ENCODE results near the gene PARD3B.

Gene PARD3B

GRCh38 chr2:205187731-205188130 is 642.5 kb downstream of the PARD3B start:
- TF ChIP-seq GATA2 (IDR thresholded peaks at IDR 0.05; ENCODE audit: low read depth, low read length) (no peak), GATA3 (IDR thresholded peaks at IDR 0.05; ENCODE audit: low read depth, low read length) (no peak)

- TF ChIP-seq GATA2 (IDR thresholded peaks at IDR 0.05; ENCODE audit: low read depth, low read length) (no peak), GATA3 (IDR thresholded peaks at IDR 0.05; ENCODE audit: low read depth, low read length) (no peak)
Measured at GRCh38 chr2:205188239-205189138, 643.2 kb downstream of the PARD3B start.

GRCh38 chr2:205189301-205189700 is 644.0 kb downstream of the PARD3B start:
- TF ChIP-seq GATA2 (IDR thresholded peaks at IDR 0.05; ENCODE audit: low read depth, low read length) (no peak), GATA3 (IDR thresholded peaks at IDR 0.05; ENCODE audit: low read depth, low read length) (no peak)

DNA sequence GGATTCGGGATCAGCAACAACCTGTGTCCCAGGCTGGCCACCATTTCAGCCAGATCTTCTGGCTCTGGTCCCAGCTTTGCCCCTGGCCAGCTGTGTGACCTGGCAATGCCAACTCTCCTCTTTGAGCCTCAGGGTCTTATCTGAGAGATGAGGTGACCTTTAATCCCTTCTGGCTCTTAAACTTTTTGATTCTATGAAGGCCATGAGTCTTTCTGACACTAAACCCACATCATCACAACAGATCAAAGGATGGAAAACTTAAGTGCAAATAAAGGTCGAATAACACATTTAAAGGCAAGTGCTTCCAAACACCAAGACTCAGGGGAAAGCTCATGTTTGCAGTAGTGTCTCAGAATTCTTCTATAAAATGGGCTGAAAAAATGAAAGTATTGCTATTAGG is 645.3 kb downstream of the PARD3B start:
- TF ChIP-seq GATA3 (IDR thresholded peaks at IDR 0.05; ENCODE audit: low read depth, low read length) (no peak), GATA2 (IDR thresholded peaks at IDR 0.05; ENCODE audit: low read depth, low read length) (no peak)

GRCh38 chr2:205193125-205193835 is 648.0 kb downstream of the PARD3B start:
- TF ChIP-seq GATA3 (IDR thresholded peaks at IDR 0.05; ENCODE audit: low read depth, low read length) (no peak), GATA2 (IDR thresholded peaks at IDR 0.05; ENCODE audit: low read depth, low read length) (no peak)

DNA sequence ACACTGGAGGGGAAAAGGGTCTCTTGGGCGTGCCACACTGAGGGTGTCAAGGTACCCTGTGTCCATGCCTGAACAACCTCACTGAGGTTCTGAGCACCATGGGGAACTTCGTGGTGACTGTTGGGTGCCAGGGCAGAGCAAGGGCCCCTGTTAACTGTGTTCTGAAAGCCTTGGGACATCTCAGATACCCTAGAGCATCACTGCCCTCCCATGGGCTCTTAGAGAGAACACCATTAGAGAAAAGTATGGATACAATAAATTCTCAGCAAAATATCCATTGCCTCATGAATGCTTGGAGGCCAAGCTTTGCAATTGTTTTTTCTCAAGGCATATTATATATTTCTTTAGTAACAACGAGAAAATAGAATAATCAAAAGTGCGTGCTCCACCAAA is 648.6 kb downstream of the PARD3B start:
- TF ChIP-seq GATA3 (IDR thresholded peaks at IDR 0.05; ENCODE audit: low read depth, low read length) (no peak), GATA2 (IDR thresholded peaks at IDR 0.05; ENCODE audit: low read depth, low read length) (no peak)

GRCh38 chr2:205197468-205198139 is 652.3 kb downstream of the PARD3B start:
- TF ChIP-seq GATA2 (IDR thresholded peaks at IDR 0.05; ENCODE audit: low read depth, low read length) (no peak), GATA3 (IDR thresholded peaks at IDR 0.05; ENCODE audit: low read depth, low read length) (no peak)

- no peak for TF ChIP-seq GATA3 (IDR thresholded peaks at IDR 0.05; ENCODE audit: low read depth, low read length)
- no peak for TF ChIP-seq GATA2 (IDR thresholded peaks at IDR 0.05; ENCODE audit: low read depth, low read length)
Measured at GRCh38 chr2:205198140-205198525, 652.9 kb downstream of the PARD3B start.

- TF ChIP-seq GATA3 (IDR thresholded peaks at IDR 0.05; ENCODE audit: low read depth, low read length): no peak
- no peak for TF ChIP-seq GATA2 (IDR thresholded peaks at IDR 0.05; ENCODE audit: low read depth, low read length)
Measured at GRCh38 chr2:205199165-205199850, 654.0 kb downstream of the PARD3B start.

DNA sequence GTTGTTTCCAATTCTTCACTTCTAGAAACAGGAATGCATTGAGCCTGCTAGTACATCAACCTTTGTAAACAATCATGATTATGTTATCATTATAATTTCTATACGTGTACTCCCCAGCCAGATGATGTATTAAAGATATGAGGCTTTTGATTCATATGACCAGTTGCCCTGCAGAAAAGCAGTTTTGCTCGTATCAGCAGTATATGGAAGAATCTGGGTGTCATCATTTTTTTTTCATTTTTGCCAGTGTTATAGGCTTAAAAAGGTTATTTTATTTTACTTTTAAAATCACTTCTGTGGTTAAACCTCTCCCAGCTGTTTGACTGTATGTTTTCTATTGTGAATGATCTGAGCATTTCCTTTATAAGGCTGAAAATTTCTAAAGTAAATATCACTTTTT is 665.2 kb downstream of the PARD3B start:
- TF ChIP-seq GATA3 (IDR thresholded peaks at IDR 0.05; ENCODE audit: low read depth, low read length): no peak
- no peak for TF ChIP-seq GATA2 (IDR thresholded peaks at IDR 0.05; ENCODE audit: low read depth, low read length)

GRCh38 chr2:205212357-205212756 is 667.1 kb downstream of the PARD3B start:
- TF ChIP-seq GATA3 (IDR thresholded peaks at IDR 0.05; ENCODE audit: low read depth, low read length) (no peak), GATA2 (IDR thresholded peaks at IDR 0.05; ENCODE audit: low read depth, low read length) (no peak)

- TF ChIP-seq GATA3 (IDR thresholded peaks at IDR 0.05; ENCODE audit: low read depth, low read length): no peak
- TF ChIP-seq GATA2 (IDR thresholded peaks at IDR 0.05; ENCODE audit: low read depth, low read length): no peak
Measured at GRCh38 chr2:205216092-205216491, 670.8 kb downstream of the PARD3B start.

DNA sequence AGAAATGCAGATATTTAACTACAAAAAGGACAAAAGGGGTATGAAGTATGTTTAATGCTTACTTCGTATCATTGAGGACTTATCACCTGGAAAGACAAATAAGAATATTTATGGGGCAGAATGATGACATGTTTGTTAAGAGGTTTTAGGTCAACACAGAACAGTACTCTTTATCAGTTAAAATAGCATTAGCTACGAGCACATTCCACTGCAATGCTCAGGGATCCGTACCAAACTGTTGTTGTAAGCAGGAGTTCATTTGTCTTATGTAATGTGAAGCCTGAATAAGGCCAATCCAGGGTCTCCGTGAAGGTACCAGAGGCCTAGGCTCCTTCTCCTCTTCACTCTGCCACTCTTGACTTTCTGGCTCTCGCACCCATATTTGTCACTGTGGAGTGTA is 671.3 kb downstream of the PARD3B start:
- TF ChIP-seq GATA3 (IDR thresholded peaks at IDR 0.05; ENCODE audit: low read depth, low read length): no peak
- no peak for TF ChIP-seq GATA2 (IDR thresholded peaks at IDR 0.05; ENCODE audit: low read depth, low read length)

GRCh38 chr2:205217004-205217403 is 671.7 kb downstream of the PARD3B start:
- TF ChIP-seq GATA2 (IDR thresholded peaks at IDR 0.05; ENCODE audit: low read depth, low read length): no peak
- no peak for TF ChIP-seq GATA3 (IDR thresholded peaks at IDR 0.05; ENCODE audit: low read depth, low read length)

Data from SH-SY5Y (cell line).